ENCODE data around the gene ELL3.

DNA sequence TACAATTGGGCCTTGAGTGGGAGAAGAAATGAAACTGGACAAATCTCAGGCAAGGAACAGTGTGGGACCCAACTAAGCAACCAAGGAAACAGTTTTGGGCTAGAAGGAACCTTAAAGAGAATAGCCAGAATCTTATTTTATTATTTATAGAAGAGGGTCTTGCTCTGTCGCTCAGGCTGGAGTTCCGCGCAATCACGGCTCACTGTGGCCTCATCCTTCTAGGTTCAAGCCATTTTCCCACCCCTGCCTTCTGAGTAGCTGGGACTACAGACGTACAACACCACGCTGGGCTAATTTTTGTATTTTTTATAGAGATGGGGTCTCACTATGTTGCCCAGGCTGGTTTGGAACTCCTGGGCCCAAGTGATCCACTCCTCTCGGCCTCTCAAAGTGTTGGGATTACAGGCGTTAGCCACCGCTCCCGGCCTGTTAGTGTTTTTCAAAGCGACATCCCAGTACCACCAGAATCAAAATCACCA lies 49.3 kb upstream of the ELL3 start:
- no peak for TF ChIP-seq EZH2phosphoT487 (IDR thresholded peaks at IDR 0.05; ENCODE audit: insufficient read depth, low read depth)
- TF ChIP-seq EZH2 (IDR thresholded peaks at IDR 0.05; ENCODE audit: insufficient read depth, poor library complexity, severe bottlenecking): no peak

Measured in GM23248 (cell line).